DOHH2 (cell line): ENCODE data around the gene PLB1.

Experiments
- EZH2phosphoT487 ChIP-seq: fragments of 200-600 bp; sonication (generic); IDR thresholded peaks from 2 replicates; pipeline ENCODE4 v1.6.1; 2017; ENCODE audit warnings: borderline replicate concordance, mild to moderate bottlenecking, antibody characterized with exemption, low read length, moderate library complexity, mixed read lengths
- TF ChIP-seq, protein P1 (sequence below): fragments of 200-600 bp; sonication (generic); IDR thresholded peaks from one replicate; pipeline ENCODE4 v1.5.1; 2014; ENCODE audit warnings: antibody characterized with exemption, mild to moderate bottlenecking, low read depth, low read length; ENCODE audit not compliant: poor library complexity, severe bottlenecking

DNA sequence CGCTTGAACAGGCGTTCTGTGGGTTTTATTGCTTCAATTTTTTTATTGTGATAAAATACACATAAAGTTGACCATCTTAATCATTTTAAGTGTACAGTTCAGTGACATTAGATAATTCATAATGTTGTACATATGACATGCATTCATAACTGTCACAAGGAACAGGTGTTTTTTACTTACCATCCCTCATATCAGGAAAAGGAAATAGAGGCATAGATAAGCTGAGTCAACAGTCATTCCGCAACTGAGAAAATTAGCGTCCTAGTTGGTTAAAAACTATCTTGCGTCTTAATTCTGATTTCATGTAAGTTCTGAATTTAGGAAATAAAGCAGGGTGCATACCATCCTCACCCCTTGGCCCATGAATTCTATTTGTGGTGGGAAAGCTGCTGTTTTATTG lies 36.5 kb downstream of the PLB1 start:
- TF ChIP-seq, protein P1, sequence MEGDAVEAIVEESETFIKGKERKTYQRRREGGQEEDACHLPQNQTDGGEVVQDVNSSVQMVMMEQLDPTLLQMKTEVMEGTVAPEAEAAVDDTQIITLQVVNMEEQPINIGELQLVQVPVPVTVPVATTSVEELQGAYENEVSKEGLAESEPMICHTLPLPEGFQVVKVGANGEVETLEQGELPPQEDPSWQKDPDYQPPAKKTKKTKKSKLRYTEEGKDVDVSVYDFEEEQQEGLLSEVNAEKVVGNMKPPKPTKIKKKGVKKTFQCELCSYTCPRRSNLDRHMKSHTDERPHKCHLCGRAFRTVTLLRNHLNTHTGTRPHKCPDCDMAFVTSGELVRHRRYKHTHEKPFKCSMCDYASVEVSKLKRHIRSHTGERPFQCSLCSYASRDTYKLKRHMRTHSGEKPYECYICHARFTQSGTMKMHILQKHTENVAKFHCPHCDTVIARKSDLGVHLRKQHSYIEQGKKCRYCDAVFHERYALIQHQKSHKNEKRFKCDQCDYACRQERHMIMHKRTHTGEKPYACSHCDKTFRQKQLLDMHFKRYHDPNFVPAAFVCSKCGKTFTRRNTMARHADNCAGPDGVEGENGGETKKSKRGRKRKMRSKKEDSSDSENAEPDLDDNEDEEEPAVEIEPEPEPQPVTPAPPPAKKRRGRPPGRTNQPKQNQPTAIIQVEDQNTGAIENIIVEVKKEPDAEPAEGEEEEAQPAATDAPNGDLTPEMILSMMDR: no peak
- no peak for TF ChIP-seq EZH2phosphoT487
